SKM-1 (cell line): ENCODE measurements around the gene MECR.
"Not testable (repeated sequence)": the region's sequence is repeated elsewhere in the genome, so short reads cannot be mapped to it uniquely, and the experiment has no call there.

Source experiments
- DNase-seq: peaks from one replicate; lab custom pipeline; 2025; ENCODE audit not compliant: unreplicated experiment; lab: John Stamatoyannopoulos, UW

Gene MECR

DNA sequence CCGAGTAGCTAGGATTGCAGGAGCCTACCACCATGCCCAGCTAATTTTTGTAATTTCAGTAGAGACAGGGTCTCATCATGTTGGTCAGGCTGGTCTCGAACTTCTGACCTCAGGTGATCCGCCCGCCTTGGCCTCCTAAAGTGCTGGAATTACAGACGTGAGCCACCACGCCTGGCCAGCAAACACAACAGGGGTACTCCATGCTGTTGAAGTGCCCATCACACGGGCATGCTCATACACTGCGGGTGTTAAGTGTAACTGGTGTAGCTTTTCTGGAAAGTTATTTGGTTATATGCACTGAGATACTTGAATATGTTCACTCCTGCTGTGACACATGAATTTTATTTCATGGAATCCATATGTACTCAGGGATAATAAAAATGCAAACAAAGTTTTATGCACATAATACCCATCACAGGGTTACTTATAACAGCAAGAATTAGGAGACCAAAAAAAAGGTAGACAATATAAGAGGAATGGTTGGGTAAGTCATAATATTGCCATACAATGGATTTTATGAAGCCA lies 58.3 kb downstream of the MECR start:
- DNase-seq = no peak

- no peak for DNase-seq
Measured at GRCh38 chr1:29171521-29171920, 59.2 kb downstream of the MECR start.

DNA sequence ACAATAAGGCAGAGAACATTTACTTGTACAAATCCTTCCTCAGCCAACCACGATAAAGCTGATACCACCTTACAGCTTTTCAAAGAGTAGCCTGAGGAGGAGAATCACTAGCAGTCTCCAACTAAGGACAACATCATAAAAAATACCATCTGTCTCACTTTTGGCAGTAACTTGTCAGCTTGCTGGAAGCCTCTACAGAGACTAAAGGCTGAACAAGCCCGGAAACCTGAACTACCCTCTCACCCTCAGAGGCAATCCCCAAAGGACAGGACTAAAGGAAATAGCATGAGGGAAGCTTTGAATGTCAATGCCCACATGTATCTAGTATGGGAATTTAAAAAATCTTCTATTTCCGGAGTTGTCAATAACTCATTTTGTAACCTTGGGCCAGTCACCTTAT lies 59.6 kb downstream of the MECR start:
- no peak for DNase-seq

- DNase-seq = no peak
Measured at GRCh38 chr1:29169976-29170375, 60.8 kb downstream of the MECR start.

- DNase-seq = no peak
Measured at GRCh38 chr1:29167904-29168303, 62.8 kb downstream of the MECR start.

DNA sequence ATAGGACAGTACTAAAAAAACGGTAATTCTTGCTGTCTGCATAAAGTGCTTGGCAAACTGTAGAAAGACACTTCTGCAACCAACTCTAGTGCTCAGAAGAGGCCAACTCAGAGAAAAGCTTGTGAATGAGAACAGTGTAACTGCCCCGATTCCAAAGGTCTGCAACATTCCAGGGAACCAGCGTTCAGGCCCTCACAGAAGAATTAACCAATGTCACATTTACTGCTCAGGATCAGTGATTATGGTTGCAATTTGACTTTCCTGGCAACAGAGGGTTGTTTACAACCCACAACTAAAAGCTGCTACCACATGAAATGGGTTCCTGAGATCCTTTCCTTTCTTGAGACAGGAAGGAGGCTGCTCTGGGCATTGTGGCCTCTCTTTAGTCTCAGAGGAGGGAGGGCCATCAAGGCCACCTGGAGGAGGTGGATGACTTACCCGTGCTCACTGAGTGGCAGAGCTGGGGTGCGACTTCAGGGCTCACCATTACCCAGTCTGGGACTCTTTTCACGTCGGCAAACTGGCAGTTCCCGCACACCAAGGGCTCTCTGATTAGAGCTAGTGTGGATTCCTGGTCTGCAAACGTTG lies 64.3 kb downstream of the MECR start:
- no peak for DNase-seq

DNA sequence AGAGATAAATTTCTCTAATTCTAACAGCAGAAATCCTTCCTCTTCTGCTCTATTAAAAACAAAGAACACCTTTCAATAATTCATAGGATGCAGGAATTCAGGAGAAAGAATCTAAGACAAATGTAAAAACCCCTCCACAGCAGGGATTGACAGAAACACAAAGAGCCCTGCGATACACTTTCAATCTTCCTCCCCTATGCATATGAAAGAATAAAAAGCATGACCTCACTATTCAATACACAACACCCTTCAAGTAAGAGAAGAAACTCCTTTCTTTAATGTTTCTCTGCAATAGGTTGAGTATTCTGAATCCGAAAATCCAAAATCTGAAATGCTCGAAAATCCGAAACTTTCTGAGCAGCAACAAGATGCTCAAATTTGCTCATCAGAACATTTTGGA lies 66.1 kb downstream of the MECR start:
- DNase-seq = no peak

GRCh38 chr1:29162476-29163138 lies 68.1 kb downstream of the MECR start:
- DNase-seq = no peak

GRCh38 chr1:29162025-29162424 lies 68.7 kb downstream of the MECR start:
- no peak for DNase-seq

- no peak for DNase-seq
Measured at GRCh38 chr1:29159773-29160172, 71.0 kb downstream of the MECR start.

- no peak for DNase-seq
Measured at GRCh38 chr1:29157269-29157601, 73.5 kb downstream of the MECR start.

GRCh38 chr1:29156543-29157268 lies 74.0 kb downstream of the MECR start:
- DNase-seq = no peak

- no peak for DNase-seq
Measured at GRCh38 chr1:29152046-29152805, 78.5 kb downstream of the MECR start.

- DNase-seq = not testable (repeated sequence)
Measured at GRCh38 chr1:29150346-29150745, 80.4 kb downstream of the MECR start.

DNA sequence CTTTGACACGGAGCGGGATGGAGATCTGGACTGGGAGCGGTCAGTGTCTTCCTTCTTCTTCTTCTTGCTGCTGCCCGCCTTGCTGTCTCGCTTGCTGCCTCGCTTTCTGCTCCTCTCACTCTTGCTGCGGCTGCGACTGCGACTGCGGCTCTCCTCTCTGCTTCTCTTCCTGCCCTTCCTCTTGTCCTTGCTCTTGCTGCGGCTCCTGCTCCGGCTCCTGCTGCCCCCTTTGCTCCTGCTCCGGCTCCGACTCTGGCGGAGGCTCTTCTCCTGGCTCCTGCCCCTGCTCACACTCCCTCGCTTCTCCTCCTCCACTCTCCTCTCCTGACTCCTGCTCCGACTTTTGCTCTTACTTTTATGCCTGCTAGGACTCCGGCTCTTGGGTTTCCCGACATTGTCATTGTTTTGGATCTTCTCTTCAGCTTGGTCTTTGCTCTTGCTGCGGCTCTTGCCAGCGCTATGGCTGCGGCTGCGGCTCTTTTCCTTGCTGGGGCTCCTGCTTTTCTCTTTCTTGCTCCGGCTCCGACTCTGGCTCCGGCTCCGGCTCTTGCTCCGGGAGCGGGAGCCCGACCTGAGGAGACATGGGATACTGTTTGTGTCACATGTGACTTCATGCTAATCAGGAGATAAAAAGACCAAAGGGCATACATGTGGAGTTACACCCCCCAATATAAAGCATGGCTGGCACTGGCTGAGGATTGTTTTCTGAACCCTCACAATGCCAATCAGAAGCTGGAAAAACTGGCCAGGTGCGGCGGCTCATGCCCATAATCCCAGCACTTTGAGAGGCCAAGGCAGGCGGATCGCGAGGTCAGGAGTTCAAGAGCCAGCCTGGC lies 81.9 kb downstream of the MECR start:
- DNase-seq = no peak

GRCh38 chr1:29145739-29146437 lies 84.8 kb downstream of the MECR start:
- DNase-seq = no peak

DNA sequence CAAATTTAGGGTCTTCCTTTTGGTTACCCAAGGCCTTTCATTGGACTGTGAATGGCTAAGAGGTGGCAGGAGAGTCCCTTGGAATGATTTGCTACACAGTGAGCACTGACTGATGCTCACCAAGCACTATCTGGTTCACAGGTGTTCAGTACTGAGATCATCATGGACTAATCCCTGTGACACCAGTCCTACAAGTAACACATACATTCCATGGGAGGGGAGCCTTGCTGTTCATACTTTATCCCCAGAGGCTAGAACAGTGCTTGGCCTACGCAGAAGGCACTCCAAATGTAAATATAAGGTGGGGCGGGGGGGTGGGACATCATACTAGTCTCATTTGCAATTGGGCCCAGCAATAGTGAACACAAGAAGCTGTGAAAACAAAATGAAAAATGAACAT lies 86.6 kb downstream of the MECR start:
- DNase-seq = no peak

DNA sequence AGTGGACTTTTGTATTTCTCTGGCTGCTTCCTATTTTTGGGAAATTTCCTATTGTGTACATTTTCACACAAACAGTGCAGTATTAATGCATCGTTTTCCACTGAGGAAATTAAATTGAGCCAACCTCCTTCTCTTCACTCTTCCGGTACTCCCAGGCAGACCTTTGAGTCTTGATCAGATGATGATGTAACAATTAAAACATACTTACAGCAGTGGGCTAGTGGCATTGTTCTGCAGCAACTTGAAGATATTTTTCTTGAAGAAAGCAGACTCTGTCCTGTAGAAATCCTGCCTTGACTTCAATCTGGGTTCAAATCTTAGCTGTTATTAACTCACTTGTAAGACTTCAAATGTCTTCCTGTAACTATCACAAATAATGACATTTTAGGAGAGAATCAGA lies 88.0 kb downstream of the MECR start:
- no peak for DNase-seq
